NCI-H774 (cell line): ENCODE data around the gene PAQR7.

Experiments used
- DNase-seq: peaks from one replicate; lab custom pipeline; 2025; lab: John Stamatoyannopoulos, UW

Gene PAQR7, protein sequence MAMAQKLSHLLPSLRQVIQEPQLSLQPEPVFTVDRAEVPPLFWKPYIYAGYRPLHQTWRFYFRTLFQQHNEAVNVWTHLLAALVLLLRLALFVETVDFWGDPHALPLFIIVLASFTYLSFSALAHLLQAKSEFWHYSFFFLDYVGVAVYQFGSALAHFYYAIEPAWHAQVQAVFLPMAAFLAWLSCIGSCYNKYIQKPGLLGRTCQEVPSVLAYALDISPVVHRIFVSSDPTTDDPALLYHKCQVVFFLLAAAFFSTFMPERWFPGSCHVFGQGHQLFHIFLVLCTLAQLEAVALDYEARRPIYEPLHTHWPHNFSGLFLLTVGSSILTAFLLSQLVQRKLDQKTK

DNA sequence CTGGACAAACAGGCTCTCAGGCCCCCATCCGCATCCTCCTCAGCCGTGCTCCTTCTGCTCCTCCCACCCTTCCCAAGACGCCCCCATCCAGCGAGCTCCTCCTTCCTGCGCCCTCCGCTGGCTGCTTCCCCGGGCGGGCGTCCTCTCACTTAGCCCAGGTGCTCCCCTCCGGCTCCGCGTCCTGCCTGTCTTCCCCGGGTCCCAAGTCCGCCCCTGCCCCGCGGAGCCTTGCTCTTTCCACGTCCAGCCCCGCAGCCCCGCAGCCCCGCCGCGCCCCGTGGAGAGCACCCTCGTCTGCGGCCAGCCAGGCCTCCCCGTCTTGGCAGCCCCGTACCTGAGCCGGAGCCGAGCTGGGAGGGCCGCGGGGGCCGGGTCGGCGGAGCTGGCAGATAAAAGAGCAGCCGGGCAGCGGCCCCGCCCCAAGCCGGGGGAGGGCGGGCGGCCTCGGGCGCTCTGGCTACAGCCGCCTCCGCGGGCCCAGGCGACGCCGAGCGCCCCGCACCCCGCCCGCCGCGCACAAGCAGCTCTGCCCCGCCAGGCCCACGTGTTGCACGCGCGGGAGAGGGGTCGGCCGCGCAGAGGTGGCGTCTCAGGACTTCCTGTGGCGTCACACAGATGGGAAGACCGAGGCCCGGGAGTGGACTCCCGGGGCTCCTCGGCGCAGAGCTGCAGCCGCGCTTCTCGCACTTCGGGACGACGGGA is at the start of gene PAQR7:
Gene PAQR7, minus strand, starts transcription at position 555 of the 702 bp plus-strand sequence. CDS start 11,869 bp downstream, outside the sequence.
- DNase-seq = peak; percentile 28

DNA sequence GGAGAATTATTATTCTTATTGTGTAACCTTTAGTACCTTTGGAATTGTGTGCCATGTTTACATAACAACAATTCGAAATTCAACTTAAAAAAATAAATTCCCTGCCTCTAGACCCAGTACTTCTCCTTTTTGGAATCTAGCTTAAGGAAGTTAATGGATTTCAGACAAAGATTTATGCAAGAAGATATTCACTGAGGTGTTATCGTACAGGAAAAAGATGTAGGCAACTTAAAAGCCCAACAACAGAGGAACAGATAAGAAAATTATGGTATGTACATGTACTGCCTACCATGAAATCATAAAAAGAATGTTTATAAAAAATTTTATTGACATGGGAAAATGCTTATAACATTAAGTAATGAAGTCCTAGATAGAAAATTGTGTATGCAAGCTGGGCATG is 48.9 kb upstream of the PAQR7 start:
- DNase-seq = no peak

DNA sequence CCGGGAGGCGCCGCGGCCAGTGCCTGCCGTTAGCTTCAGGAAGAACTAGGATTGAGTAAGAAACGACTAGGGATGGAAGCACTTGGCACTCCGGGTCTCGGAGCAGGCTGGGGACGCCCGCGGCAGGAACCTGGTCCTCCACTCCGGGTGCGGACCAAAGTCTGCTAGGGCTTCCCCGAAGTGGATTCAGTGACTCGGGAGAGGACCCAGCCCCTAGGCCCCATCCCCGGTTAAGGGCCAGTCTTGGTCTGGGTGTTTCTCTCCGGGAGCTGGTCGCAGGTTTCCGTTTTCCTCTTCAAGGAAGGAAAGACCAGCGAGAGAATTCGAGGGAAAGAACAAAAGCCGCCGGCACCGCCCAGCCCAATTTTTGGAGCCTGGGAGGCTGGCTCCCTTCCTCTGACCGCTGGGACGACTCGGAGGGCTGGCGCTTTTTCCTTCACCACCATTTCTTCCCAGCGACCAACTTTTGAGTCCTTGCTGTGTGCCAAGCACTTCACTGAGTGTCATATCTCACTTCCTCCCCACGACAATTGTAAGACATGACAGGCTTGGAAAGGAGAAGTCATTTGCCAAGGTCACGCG is 47.6 kb upstream of the PAQR7 start:
- DNase-seq = peak; percentile 2

DNA sequence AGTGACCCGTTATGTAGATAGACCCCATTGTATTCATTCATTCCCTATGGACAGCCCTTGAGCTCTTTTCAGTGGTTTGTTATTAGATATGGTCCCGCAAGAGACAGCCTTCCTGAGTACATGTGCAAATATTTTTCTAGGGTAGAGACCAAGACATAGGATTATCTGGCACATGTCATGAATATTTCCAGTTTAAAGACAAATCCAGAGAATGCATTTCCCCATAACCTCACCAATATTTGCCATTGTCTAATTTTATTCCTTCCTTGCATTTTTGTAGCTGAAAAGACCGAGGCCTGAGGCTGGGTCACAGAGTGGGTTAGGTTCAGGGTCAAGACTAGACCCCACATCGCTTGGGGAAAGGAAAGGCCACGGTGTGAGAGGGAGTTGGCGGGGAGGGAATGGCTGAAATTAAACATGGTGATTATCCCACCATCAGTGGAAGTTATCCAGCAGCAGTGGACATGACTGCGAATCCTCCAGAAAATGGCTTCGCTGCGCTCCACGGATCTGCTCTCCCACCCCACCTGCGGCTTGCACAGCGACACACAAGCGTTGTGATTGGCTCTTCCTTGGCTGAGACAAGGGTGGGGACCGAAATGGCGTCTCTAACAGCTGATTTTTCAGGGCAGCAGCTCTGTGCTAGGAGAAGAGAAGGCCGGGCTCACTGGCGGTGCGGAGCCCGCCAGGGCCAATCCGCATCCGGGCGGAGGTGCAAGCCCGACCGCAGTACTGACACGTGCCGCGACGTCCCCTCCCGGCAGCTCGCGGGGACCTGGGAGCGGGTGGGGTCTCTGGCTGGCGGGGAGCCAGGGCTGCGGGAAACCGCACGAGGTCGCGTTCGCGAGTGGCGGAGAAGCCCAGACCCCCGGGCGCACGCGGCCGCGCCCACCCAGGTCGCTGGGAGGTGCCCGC is 46.8 kb upstream of the PAQR7 start:
- peak; percentile 46 for DNase-seq

DNA sequence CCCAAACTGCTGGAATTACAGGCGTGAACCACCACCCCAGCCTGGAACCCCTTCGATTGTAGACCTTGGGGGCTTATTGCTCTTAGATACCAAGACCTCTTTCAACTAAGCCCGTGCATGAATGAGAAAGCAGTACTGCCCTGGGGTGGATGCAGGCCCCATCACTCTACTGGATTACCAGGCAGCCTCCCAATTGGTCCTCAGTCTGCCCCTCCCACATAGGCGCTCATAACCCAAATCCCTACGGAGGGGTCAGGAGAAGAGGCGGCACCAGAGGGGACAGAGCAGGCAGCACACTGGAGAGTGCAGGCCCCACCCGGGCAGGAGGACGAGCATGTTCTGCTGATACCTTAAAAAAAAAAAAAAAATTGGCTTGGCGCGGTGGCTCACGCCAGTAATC is 43.1 kb upstream of the PAQR7 start:
- DNase-seq = no peak

DNA sequence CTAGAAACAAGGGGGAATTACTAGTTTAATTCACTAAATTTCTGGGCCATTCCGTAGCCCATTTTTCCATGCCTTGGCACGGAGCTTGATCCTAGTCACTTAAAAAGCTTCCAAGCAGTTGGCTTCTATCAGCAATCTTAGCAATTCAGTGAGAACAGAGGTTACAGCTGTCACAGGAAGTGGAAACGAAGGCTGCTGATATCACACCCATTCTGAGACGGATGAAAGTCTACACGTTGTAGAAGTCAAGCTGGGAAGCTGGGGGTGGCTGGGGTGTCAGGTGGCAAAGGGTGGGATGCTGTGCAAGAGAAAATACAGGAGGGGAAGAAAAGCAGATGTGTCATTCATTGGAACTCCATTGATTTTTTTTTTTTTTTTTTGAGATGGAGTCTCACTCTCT is 42.5 kb upstream of the PAQR7 start:
- no peak for DNase-seq

DNA sequence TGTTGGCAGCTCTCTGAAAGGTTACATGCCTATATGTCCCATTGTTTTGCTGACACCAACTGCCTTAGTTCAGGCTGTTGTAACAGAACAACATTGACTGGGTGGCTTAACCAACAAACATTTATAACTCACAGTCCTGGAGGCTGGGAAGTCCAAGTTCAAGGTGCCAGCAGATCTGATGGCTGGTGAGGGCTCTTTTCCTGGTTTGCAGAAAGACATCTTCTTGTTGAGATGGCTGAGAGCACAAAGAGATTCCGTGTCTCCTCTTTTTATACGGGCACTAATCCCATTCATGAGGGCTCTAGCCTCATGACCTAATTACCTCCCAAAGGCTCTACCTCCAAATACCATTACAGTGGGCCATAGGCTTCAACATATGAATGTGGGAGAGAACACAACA is 41.0 kb upstream of the PAQR7 start:
- DNase-seq = no peak

DNA sequence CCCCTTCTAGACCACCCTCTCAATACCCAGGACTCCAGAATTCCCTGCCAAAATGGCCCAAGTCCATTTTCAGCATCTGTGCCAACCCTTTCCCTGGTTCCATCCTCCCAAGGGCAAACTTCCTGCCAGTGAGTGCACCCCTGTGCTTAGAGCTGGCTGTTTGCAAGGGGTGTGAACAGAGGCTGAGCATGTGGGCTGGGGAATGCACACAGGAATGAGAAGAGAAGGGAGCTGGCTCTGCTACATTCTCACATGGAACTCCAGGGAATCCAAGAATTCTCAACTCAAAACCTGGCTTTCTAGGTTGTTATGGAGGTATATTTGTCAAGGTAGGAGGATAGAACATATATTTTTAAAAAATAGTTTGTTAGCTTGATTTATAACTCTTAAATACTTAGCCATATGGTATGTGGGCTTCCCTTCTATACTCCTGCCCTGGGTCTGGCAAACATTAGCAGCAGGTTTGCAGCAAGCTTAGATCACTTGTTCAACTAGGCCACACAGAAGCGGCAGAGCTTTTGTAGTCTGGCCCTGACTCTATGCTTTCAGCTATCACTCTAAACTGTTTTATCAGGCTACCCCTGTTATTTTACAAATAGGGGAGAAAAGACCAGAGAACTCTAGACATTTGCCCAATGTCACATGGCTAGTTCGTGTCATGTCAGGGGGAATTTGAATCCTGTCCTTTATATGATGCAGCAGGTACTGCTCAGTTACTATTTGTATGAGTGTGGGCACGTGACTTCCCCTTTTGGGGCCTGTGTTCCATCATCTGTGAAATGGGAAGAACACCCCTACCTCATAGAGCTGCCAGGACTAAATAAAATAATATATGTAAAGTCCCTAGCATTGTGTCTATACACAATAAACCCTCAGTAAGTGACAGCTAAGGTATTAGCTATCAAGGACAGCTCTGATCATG is 38.8 kb upstream of the PAQR7 start:
- no peak for DNase-seq

DNA sequence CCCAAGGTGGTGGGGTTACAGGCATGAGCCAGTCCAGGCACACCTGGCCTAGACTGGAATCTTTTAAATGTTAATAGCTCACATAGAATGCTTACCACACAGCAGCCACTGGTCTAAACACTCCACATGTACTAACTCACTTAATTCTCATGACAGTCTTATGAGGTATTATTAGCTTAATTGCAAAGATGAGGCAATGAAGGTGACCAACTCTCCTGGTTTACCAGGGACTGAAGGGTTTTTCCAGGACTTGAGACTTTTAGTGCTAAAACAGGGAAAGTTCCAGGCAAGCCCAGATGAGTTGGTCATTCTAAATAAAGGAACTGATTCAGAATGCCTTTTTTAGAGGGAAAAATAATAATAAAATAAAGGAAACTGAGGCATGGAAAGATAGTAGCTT is 37.7 kb upstream of the PAQR7 start:
- DNase-seq = no peak

DNA sequence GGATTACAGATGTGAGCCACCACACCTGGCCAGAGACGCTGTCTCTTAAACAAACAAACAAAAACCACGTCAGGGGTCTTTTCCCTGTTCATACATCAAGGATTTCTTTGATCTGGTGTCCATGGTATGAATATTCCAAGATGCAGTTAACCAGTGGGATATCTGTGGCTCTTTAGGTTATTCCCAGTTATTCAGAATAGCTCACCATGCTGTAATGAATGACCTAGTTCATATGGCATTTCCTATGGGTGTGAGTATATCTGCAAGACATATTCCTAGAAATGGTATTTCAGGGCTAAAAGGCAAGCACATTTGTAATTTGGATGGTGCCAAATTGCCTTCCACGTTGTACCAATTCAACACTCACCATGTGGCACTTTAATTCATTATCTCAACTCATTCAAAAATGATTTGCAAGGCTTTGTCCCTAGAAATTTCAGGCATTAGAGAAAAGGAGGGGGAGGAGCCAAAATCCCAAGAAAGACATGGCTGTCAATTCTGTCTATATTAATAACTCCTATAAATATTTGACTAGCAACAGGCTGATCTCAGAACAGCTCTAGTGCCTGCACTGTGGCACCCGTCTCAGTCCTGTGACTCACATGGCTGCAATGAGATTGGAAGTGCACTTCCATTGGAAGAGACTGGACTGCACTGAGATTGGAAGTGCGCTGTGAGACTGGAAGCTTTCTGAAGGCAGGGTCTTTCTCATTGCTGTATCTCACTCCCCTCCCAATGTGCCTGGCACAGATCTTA is 36.7 kb upstream of the PAQR7 start:
- no peak for DNase-seq

DNA sequence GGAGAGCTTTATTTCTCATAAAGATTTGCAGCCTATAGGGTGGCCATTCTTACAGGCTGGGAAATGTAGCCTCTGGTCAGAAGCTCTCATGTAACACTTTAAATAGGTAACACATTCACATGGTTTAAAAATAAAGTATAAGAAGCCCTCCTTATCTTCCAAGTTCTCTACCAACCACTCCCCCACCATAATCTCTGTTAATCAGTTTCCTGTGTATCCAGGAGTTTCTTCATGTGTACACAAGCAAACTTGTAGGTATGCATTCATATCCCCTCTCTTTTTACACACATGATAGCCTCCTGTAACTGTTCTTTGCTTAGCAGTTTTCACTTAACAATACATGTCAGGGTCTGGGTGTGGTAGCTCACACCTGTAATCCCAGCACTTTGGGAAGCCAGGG is 35.7 kb upstream of the PAQR7 start:
- no peak for DNase-seq

DNA sequence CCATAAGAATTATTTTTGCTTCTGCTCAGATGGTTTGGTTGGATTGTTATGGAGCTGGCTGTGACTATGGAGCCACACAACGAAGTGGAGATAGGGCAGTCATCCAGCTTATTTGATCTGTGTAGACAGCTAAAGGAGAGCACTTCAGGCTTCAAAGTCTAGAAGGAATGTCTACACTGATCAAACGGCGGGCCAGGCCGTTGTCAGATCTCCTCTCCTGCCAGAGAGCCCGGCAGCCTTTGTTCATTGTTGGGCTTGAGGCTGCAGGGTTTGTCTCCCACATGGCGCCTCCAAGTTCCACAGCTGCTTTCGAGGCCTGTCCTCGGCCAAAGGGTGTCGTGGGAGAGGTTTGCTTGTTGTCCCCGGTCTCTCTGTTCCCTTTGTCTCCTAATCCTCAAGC is 33.5 kb upstream of the PAQR7 start:
- DNase-seq = no peak

DNA sequence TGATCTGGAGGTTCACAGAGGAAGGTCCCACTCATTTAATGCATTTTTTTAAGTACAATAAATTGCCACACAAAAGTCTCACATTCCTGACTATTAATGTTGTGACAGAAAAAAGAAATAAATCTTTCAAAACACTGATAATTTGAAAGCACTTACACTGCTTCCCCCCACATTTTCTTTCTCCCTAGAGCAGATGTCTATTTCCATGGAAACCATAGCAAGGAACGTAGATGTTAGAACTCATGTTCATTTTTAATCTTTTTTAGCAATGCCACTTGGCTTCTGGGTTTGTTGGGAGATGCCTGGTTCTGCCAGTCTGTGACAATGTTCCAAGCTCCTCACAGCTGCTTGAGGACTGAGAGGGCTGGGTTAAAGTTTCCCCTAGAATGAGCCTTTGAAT is 32.7 kb upstream of the PAQR7 start:
- DNase-seq = no peak

DNA sequence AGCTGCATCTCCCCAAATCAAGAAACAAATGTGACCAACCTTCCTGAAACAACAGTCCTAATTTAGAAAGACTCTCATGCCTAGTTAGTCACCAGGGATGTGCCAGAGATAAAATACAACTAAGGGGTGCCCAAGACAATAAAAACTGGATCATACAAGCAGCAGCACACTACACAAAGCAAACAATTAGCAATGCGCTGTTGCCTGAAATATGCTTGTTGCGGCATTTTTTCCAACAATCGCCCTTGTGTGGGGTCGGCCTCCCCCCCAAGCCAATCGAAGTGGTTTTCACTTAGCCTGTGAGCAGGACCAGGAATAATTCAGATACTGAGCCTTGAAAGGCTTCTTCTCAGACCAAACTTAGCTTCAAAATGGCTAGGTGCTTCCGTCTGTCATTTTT is 32.1 kb upstream of the PAQR7 start:
- no peak for DNase-seq

DNA sequence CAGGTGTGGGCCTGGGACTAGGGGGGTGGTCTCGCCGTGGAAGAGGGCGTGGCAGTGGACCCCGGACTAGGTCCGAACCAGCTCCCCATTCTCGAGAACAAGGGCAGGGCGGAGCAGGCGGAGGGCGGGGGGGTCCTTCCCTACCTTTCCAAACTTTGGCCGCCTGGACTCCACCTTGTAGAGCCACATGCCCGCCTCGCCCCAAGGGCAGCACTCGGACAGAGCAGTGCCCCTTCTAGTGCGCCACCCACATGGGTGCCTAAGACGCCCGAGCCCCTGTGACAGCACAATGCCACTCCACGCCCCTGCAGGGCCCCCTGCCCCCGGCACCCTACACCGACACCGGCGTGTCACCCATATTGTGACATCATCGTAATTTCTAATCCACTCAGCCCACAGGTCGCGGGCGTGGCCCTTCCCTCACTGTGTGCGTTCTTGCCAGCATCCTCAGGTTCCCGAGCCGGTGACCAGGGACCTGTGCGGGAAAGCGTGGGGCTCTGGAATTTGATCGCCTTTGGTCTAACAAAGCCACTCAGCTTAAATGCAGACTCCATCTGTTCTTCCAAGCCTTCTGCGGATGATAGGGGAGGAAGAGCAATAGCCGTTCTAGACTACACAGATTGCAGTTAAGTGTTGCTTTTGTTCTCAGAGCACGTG is 31.3 kb upstream of the PAQR7 start:
- DNase-seq = no peak

DNA sequence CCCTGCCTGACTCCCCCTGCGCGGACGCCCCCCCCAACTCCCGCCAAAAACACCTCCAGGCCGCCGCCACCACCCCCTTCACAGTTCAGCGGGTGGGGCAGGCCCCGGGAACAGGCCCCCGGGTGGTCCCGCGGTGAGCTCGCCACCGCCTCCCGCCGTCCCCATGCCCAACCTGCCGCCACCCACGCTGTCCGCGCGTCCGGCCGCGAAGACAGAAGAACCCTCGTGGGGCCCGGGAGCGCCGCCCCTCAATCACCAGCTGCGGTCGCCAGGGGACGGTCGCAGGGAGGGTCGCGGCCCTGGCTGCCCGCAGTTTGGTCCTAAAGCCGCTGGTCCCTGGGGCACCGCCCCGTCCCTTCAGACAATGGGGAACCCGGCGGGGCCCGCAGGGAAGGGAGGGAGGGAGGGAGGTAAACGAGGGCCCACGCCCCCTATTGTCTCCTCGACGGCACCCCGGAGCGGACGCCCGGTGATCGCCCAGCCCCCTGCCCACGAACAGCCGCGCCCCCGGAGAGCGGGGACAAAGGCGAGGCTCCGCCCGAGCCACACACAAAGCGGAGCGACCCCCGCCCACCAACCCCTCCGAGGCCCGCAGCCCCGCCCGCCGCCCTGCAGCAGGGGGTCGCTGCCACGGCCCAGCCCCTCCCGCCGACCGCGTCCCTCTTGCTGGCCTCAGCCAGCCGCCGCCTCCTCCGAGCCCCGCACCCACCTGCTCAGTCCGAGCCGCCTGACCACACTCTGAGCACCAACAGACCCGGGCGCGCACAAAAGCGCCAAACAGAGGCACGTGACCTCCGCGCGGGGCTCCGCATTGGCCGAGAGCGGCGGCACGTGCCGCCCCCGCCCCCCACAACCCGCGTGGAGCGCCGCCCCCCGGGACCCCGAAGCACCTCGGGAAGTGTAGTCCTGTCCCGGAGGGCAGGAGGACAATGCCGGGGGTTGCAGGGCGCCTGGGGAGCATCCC is 30.5 kb upstream of the PAQR7 start, which contains the start of gene STMN1:
Gene STMN1, minus strand, starts transcription at position 740 of the 964 bp plus-strand sequence. CDS start 1,743 bp downstream, outside the sequence.
- DNase-seq = peak; percentile 78

DNA sequence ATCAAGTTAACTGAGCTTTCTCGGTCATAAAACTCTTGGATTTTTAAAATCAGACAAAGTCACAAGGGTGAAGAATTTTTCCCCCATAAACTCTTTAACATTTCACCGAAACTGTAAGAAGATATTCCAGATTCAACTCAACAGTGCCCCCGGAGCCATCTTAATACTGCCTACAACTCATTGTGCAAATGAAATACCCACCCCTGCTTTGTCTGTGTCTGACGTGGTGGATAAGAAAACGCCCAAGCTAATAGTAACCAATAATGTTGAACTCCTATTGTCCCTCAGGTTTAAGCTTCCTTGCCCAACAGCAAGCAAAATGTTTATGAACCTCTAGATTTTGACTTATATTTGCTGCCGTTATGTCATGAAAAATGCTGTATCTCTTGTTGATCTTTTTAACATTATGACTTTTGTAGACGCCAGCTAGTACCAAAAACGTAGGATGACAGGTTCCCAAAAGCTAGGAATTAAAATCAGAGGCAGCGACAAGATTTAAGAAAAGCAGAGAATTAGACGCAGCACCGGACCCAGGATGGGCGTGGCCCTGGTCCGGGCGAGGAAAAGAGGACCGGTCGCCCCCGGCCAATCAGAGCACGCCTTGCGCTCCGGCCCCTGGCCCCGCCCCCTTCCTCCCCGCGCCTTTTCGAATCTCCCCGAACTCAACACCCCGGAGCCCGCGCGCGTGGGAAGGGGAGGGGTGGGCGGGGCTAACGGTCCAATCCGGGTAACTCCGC is 29.6 kb upstream of the PAQR7 start:
- peak; percentile 68 for DNase-seq

DNA sequence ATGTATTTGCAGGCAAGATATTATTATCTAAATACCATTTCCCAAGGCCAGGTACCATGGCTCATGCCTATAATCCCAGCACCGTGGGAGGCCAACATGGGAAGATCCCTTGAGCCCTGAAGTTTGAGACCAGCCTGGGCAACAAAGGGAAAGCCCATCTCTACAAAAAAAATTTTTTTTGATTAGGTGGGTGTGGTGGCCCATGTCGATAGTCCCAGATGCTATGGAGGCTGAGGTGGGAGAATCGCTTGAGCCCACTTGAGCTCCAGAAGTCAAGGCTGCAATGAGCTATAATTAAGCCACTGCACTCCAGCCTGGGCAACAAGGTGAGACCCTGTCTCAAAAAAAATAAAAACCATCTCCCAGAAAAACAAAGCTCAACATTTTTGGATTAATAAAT is 28.5 kb upstream of the PAQR7 start:
- DNase-seq = no peak
